A673 (cell line): ENCODE data around the gene PARP11. TPM values are rescaled to one million over a fixed set of nuclear protein-coding genes. Genes with fewer than 3 reads are reported as not detected.

Experiments used
- BruUV-seq: library from RNA; stranded (reverse); fragments of 400-500 nt; replicated peaks from 2 replicates; lab custom pipeline; 2021; lab: Mats Ljungman, UMichigan
- CTCF ChIA-PET: fragments of 300-600 bp; sonication (Branson Sonifier 250); formaldehyde crosslinking; loops from one replicate; lab custom pipeline; 2022; ENCODE audit warnings: antibody characterized with exemption; lab: Charles Lee
- POLR2A ChIA-PET: fragments of 300-600 bp; sonication (Branson Sonifier 250); formaldehyde crosslinking; loops from one replicate; lab custom pipeline; 2022; ENCODE audit warnings: antibody characterized with exemption; ENCODE audit not compliant: low non-redundant PET; lab: Charles Lee
- DNase-seq: peaks from one replicate; pipeline ENCODE4 v3.0.0-alpha.2; 2015; ENCODE audit warnings: low spot score
- H3K27ac ChIP-seq: fragments of 200-600 bp; sonication (generic); 2 replicates; pipeline ENCODE4 v1.5.1; 2016; ENCODE audit warnings: mixed run types, low read depth, mild to moderate bottlenecking, mixed read lengths, antibody characterized with exemption, low read length; ENCODE audit not compliant: poor library complexity, severe bottlenecking
- H3K27me3 ChIP-seq: fragments of 200-600 bp; sonication (generic); replicated peaks from 2 replicates; pipeline ENCODE4 v1.6.1; 2017; ENCODE audit warnings: mixed run types, low read depth, mild to moderate bottlenecking, mixed read lengths, antibody characterized with exemption, low read length; ENCODE audit not compliant: insufficient read depth, poor library complexity
- H3K36me3 ChIP-seq: fragments of 200-600 bp; sonication (generic); 2 replicates; pipeline ENCODE4 v1.6.1; 2016; ENCODE audit warnings: mixed run types, mild to moderate bottlenecking, mixed read lengths, antibody characterized with exemption, low read length; ENCODE audit not compliant: insufficient read depth, poor library complexity, severe bottlenecking
- H3K4me1 ChIP-seq: fragments of 200-600 bp; sonication (generic); 2 replicates; pipeline ENCODE4 v1.6.1; 2017; ENCODE audit warnings: mixed run types, mild to moderate bottlenecking, mixed read lengths, antibody characterized with exemption, low read length; ENCODE audit not compliant: insufficient read depth, poor library complexity, severe bottlenecking
- H3K4me3 ChIP-seq: fragments of 200-600 bp; sonication (generic); 2 replicates; pipeline ENCODE4 v1.5.1; 2016; ENCODE audit warnings: low read depth, mixed run types, mild to moderate bottlenecking, mixed read lengths, low read length; ENCODE audit not compliant: poor library complexity, severe bottlenecking
- H3K9me3 ChIP-seq: fragments of 200-600 bp; sonication (generic); 2 replicates; pipeline ENCODE4 v1.6.1; 2016; ENCODE audit warnings: mixed run types, low read depth, mild to moderate bottlenecking, mixed read lengths, antibody characterized with exemption, low read length; ENCODE audit not compliant: poor library complexity, severe bottlenecking
- CTCF ChIP-seq: fragments of 300-800, 200-600 bp; sonication (generic); conservative IDR thresholded peaks from 2 replicates; pipeline ENCODE4 v1.5.1; 2017; ENCODE audit warnings: low read depth, mild to moderate bottlenecking, antibody characterized with exemption, low read length, moderate library complexity, mixed read lengths
- EZH2 ChIP-seq: fragments of 200-600 bp; sonication (generic); IDR thresholded peaks from 2 replicates; pipeline ENCODE4 v1.6.1; 2017; ENCODE audit warnings: borderline replicate concordance, low read depth, mild to moderate bottlenecking, mixed read lengths, antibody characterized with exemption, low read length; ENCODE audit not compliant: poor library complexity, severe bottlenecking
- intact Hi-C: fragments of 100-400 bp; cut with micrococcal nuclease; formaldehyde crosslinking; loops from one replicate; pipeline ENCODE4 v1.10.0; 2022; ENCODE audit not compliant: unreplicated experiment
- total RNA-seq: library from RNA; stranded (reverse); gene quantifications from 2 replicates; pipeline ENCODE4 v1.2.3, GENCODE V29; 2021

PARP11 gene
- total RNA-seq, 1 experiment from 2014 or later, result 7.7 TPM

- H3K9me3 ChIP-seq, result no peaks in the 10 kb centered on the region
- no peaks in the 10 kb centered on the region for H3K27me3 ChIP-seq
- H3K4me3 ChIP-seq, result no peak overlapping the region
- no peak overlapping the region for H3K27ac ChIP-seq
- ChIA-PET CTCF (no interaction called here), POLR2A (no interaction called here)
- H3K36me3 ChIP-seq, result no peaks in the 10 kb centered on the region
- intact Hi-C loops, result no loop called here
- TF ChIP-seq EZH2 (no peak), CTCF (no peak)
- no peak for DNase-seq
- BruUV-seq, result no TSS peak
- H3K4me1 ChIP-seq, result no peaks in the 10 kb centered on the region
These were observed 63.7 kb downstream of the PARP11 start for GRCh38 chr12:3809357-3810015.

- H3K27ac ChIP-seq, result no peak overlapping the region
- no peak for TF ChIP-seq CTCF
- no peak for TF ChIP-seq EZH2
- intact Hi-C loops, result loop anchor here (2.0 kb wide), 1 partner anchor 146 kb away; no protein-coding TSS in a partner anchor
- H3K4me3 ChIP-seq, result no peak overlapping the region
- no TSS peak for BruUV-seq
- ChIA-PET CTCF (interaction anchor here (0.7 kb wide), 1 partner anchor 17 kb away, joined by 5 read pairs; no protein-coding TSS in a partner anchor), POLR2A (no interaction called here)
- H3K4me1 ChIP-seq, result no peaks in the 10 kb centered on the region
- H3K27me3 ChIP-seq, result no peaks in the 10 kb centered on the region
- no peaks in the 10 kb centered on the region for H3K36me3 ChIP-seq
- H3K9me3 ChIP-seq, result no peaks in the 10 kb centered on the region
- no peak for DNase-seq
These were observed 68.1 kb downstream of the PARP11 start for GRCh38 chr12:3805077-3805476.

- DNase-seq, result peak; percentile 62
- CTCF ChIA-PET, result interaction anchor here (1.0 to 1.7 kb wide), 5 partner anchors 146 to 504 kb away, joined by 3 to 22 read pairs (median 4); no protein-coding TSS in a partner anchor
These were observed 69.2 kb downstream of the PARP11 start for GRCh38 chr12:3803865-3804472.

More at GRCh38 chr12:3803865-3804472, 69.2 kb downstream of the PARP11 start:
- Histone ChIP-seq H3K27me3 (no peaks in the 10 kb centered on the region), H3K36me3 (no peaks in the 10 kb centered on the region), H3K4me1 (no peaks in the 10 kb centered on the region), H3K4me3 (no peak overlapping the region), H3K27ac (no peak overlapping the region), H3K9me3 (no peaks in the 10 kb centered on the region)
- intact Hi-C loops, result loop anchor here (2.0 kb wide), 2 partner anchors 145 to 503 kb away; no protein-coding TSS in a partner anchor
- TF ChIP-seq EZH2 (no peak), CTCF (peak; percentile 92)
- POLR2A ChIA-PET, result no interaction called here
- BruUV-seq, result no TSS peak
